Cardiac fibroblast (primary cell): ENCODE data around the gene MRC2.

Experiments used
- DNase-seq, 2 donors: peaks; one replicate each; pipeline versions ENCODE4 v3.0.0 to v3.0.0-alpha.2; 2010; ENCODE audit warnings: low read depth in 2 of 2
- H3K4me3 ChIP-seq, 2 donors: replicated peaks in 1 of 2; 1 replicate in 1 of 2; 2 replicates in 1 of 2; pipeline ENCODE4 v1.5.1; 2011; ENCODE audit warnings: low read depth in 2 of 2, low read length in 2 of 2, mild to moderate bottlenecking in 2 of 2, moderate library complexity in 1 of 2
- TF ChIP-seq, protein P1 (sequence below): IDR thresholded peaks from one replicate; pipeline ENCODE4 v1.5.1; 2011; ENCODE audit warnings: low read depth, mild to moderate bottlenecking, low read length, inconsistent platforms

Gene MRC2

DNA sequence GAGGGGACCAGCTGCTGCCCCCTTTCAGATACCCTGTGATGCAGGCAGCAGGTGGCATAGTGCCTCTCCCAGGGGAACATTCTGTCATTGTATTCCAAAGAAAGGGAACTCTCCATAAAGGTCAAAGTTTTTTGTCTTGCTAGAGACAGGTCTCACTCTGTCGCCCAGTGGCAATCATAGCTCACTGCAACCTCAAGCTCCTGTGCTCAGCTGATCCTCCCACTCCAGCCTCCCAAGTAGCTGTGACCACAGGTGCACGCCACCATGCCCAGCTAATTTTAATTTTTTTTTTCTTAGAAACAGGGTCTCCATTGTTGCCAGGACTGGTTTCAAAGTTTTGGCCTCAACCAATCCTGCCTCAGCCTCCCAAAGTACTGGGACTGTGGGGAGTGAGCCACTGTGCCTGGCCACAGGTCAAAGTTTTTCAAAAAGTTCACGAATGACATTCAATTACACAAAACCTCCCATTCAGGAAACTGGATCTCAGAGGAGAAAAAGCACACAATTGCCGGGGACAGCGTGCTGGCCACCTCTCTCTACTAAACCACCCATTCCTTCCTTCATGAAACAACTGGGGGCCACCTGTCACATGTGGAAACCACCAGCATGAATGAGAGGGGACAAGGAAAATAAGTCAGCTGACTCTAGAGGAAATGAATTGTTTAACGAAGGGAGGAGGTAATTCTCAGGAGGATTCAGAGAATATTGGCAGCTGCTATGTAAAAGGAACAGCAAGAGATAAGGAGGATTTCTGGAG is 100.6 kb downstream of the MRC2 start:
- no peak for DNase-seq
- TF ChIP-seq, protein P1, sequence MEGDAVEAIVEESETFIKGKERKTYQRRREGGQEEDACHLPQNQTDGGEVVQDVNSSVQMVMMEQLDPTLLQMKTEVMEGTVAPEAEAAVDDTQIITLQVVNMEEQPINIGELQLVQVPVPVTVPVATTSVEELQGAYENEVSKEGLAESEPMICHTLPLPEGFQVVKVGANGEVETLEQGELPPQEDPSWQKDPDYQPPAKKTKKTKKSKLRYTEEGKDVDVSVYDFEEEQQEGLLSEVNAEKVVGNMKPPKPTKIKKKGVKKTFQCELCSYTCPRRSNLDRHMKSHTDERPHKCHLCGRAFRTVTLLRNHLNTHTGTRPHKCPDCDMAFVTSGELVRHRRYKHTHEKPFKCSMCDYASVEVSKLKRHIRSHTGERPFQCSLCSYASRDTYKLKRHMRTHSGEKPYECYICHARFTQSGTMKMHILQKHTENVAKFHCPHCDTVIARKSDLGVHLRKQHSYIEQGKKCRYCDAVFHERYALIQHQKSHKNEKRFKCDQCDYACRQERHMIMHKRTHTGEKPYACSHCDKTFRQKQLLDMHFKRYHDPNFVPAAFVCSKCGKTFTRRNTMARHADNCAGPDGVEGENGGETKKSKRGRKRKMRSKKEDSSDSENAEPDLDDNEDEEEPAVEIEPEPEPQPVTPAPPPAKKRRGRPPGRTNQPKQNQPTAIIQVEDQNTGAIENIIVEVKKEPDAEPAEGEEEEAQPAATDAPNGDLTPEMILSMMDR, result no peak

DNA sequence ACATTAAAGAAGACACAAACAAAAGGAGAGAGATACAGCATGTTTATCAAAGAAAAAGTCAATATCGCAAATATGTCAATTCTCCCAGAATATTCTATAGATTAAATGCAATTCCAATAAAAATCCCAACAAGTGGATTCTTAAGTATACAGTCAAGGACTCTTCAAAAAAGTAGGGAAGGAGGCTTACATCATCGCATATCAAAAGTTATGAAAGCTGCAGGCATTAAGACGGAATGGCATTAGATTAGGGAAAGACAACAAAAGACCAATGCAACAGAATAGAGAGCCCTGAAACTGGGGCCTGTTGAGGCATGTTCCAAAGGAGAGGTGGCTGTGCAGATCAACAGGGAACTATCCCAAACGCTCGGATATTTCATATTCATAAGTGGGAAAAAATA is 104.7 kb downstream of the MRC2 start:
- H3K4me3 ChIP-seq, result no peak overlapping the region
- TF ChIP-seq, protein P1, result no peak
- DNase-seq, result no peak

More for the DNA sequence above, 100.6 kb downstream of the MRC2 start:
- H3K4me3 ChIP-seq, result no peak overlapping the region

DNA sequence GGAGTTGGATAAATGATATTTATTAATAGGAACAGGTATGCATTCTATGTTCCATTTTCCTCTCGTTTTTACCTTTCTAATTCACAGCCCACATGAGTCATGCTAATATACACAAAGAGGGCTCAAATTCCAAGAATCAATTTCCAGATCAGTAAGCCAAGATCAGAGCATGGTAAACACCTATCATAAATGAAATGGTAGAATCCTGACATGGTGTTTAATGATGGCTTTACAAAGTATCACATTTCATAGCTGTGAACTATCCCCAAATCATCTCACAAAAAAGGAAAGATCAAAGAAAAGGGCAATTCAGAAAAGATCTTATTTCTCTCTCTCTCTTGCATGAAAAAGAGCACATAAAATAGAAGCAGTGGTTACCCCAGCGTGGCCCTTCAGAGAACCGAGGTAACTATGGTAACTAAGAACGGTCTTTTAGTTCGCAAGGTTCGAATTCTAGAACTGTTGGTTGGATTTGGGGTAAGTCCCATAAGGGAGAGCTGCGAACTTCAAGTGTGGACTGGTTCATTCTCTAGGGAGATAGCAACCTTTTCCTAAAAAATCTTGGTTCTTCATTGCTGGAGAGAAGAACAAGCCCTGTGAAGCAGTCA is 107.7 kb downstream of the MRC2 start:
- TF ChIP-seq, protein P1, result no peak
- no peak overlapping the region for H3K4me3 ChIP-seq
- DNase-seq, result no peak

DNA sequence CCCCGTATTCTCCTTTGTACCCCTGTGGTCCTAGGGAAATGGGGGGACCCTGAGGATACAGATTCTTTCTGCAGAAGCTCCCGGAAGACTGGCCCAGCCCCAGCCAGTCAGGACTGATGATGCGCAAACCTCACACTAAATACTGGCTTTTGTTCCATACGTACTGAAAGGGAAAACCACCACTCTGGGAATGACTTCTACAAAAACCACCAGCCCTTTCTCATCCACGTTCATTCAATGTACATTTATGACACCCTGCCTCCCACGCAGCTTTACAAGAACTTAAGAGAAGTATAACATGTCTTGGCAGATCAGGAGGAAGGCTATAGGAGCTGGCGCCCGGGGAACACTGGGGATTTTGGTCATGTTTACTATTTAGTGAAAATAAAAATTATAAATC is 110.0 kb downstream of the MRC2 start:
- no peak overlapping the region for H3K4me3 ChIP-seq
- TF ChIP-seq, protein P1, result no peak
- no peak for DNase-seq

DNA sequence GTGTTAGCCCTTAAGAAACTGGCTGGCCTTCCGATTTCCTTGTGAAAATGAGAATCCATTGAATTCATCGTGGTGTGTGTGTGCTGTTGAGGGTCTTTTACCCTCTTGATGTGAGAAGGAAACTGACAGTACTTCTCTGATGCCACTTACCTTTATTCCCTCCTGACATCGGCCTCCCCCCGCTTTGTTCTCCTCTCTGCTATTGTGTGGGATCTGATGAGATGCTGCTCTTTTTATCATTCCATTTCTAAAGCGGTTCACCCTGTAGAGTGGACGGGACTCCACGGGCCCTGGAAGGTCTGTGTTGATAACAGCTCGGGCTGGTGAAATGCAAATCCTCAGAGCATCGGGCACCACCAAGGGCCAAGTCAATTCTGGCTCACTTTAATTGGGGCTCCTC is 110.8 kb downstream of the MRC2 start:
- TF ChIP-seq, protein P1, result no peak

DNA sequence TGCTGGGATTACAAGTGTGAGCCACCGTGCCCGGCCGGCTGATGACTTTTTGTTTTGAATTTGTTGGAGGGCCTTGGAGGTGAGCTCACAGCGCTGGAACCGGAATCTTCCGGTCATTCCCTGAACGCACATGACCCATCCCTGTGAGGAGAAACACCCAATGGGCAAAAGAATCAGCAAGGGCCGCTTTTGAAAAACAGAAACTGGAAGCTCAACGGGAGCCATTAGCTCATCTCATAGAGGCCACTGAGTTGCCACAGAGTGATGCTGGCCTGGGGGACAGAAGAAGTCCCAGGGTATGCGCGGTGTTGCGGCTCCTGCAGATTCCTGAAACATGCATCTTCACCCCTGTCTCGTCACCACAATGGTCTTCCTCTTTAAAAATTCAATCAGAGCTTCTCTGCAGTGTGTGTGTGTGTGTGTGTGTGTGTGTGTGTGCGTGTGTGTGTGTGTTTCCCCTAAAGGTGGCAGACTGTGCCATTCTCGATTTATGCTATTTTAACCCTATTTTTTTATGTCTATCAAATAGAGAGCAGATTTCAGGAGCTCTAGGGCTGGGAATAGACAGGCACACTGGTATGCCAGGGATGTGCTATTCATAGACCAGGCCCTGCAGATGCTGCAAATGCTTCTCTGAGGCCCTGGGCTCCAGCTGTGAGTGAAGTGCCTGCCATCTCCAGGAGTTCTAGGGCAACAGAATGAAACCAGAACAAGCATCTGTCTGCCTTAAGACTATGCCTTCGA is 112.3 kb downstream of the MRC2 start:
- TF ChIP-seq, protein P1, result no peak
- no peak for DNase-seq
- H3K4me3 ChIP-seq, result no peak overlapping the region

More for the DNA sequence above, 110.8 kb downstream of the MRC2 start:
- no peak for DNase-seq
- no peak overlapping the region for H3K4me3 ChIP-seq
